Adrenal gland (tissue), 5 donors: Measurements from ENCODE around the gene ABLIM2.

ENCODE experiments used
- POLR2A ChIP-seq, 2 donors: fragments of 450-650 bp; IDR thresholded peaks; one replicate each; pipeline ENCODE4 v1.6.1; 2017; ENCODE audit warnings: antibody characterized with exemption in 2 of 2, mild to moderate bottlenecking in 2 of 2, moderate library complexity in 1 of 2
- TF ChIP-seq, protein P1 (sequence below), 6 experiments: fragments of 450-650 bp in 4 of 6; fragments of 200-600 bp in 2 of 6; sonication (generic) in 1 of 6; IDR thresholded peaks; 1 replicate in 5 of 6; 2 replicates in 1 of 6; pipeline versions ENCODE4 v1.5.1 to v1.8.0; 2016 to 2021; ENCODE audit warnings: antibody characterized with exemption in 6 of 6, mild to moderate bottlenecking in 2 of 6, moderate library complexity in 1 of 6
- donor health status: DM: no; HTN: no; CAD: no.

DNA sequence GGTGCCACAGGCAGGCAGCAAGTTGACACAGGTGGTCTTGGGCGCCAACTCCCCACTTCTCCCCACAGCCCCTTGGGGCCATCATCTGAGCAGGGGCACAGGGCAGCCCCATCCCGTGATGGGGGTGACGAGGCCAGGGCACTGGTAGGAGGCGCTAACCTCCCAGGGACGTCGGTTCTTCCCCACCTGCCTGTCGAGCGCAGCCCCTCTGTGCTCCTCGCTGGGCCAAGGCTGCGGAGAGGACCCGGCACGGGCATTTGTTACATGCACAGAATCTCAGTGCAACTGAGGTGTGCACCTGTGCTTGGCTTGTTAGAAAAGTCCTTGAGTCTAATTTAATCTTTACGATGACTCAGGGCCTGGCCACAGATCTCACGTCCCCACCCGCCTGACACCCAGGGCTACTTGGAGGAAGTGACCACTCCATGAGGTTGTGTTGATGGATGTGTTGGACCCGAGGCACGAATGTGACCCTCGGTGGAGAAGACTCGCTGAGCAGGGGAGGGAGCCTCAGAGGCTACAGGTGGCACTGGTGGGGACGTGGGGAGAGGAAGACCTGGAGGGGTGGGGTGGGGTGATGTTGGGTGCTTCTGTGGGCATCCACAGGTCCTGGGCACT is 37.3 kb upstream of the ABLIM2 start:
- TF ChIP-seq, protein P1, sequence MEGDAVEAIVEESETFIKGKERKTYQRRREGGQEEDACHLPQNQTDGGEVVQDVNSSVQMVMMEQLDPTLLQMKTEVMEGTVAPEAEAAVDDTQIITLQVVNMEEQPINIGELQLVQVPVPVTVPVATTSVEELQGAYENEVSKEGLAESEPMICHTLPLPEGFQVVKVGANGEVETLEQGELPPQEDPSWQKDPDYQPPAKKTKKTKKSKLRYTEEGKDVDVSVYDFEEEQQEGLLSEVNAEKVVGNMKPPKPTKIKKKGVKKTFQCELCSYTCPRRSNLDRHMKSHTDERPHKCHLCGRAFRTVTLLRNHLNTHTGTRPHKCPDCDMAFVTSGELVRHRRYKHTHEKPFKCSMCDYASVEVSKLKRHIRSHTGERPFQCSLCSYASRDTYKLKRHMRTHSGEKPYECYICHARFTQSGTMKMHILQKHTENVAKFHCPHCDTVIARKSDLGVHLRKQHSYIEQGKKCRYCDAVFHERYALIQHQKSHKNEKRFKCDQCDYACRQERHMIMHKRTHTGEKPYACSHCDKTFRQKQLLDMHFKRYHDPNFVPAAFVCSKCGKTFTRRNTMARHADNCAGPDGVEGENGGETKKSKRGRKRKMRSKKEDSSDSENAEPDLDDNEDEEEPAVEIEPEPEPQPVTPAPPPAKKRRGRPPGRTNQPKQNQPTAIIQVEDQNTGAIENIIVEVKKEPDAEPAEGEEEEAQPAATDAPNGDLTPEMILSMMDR (IDR thresholded peaks at IDR 0.05) = no peak
- TF ChIP-seq POLR2A (IDR thresholded peaks at IDR 0.05) = no peak
